ENCODE results near the gene ZNF600. TPM values are rescaled to one million over a fixed set of nuclear protein-coding genes. Genes with fewer than 3 reads are reported as not detected.
"Not testable (repeated sequence)": the region's sequence is repeated elsewhere in the genome, so short reads cannot be mapped to it uniquely, and the experiment has no call there.

The ZNF600 gene
- total RNA-seq, 1 donor from 2014 or later = 6.6 TPM

GRCh38 chr19:52722062-52723003 lies 64.3 kb downstream of the ZNF600 start:
- Mint-ChIP-seq H3K4me1 (ENCODE audit: unreplicated experiment) (peaks cover 2% of the 10 kb centered on the region), H3K9me3 (ENCODE audit: unreplicated experiment) (no peaks in the 10 kb centered on the region), H3K27me3 (ENCODE audit: unreplicated experiment) (peaks cover 10% of the 10 kb centered on the region), H3K36me3 (ENCODE audit: low read depth, unreplicated experiment) (peaks cover 62% of the 10 kb centered on the region), H3K27ac (ENCODE audit: unreplicated experiment) (no peak overlapping the region), H3K4me3 (ENCODE audit: unreplicated experiment) (peak overlapping the region; percentile 73)
- no peak for DNase-seq (ENCODE audit: low spot score)
- no peak for TF ChIP-seq CTCF (IDR thresholded peaks at IDR 0.05; ENCODE audit: unreplicated experiment)

- not testable (repeated sequence) for DNase-seq (ENCODE audit: low spot score); H3K27ac Mint-ChIP-seq (ENCODE audit: unreplicated experiment); H3K4me3 Mint-ChIP-seq (ENCODE audit: unreplicated experiment); H3K9me3 Mint-ChIP-seq (ENCODE audit: unreplicated experiment)
- H3K36me3 Mint-ChIP-seq (ENCODE audit: low read depth, unreplicated experiment) = peaks cover 58% of the 10 kb centered on the region
- H3K4me1 Mint-ChIP-seq (ENCODE audit: unreplicated experiment) = peaks cover 19% of the 10 kb centered on the region
- peaks cover 10% of the 10 kb centered on the region for H3K27me3 Mint-ChIP-seq (ENCODE audit: unreplicated experiment)
These were observed 66.0 kb downstream of the ZNF600 start for GRCh38 chr19:52720541-52720940.

GRCh38 chr19:52716522-52716921 lies 70.1 kb downstream of the ZNF600 start:
- Mint-ChIP-seq H3K4me1 (ENCODE audit: unreplicated experiment) (peaks cover 19% of the 10 kb centered on the region), H3K27me3 (ENCODE audit: unreplicated experiment) (peaks cover 1% of the 10 kb centered on the region), H3K27ac (ENCODE audit: unreplicated experiment) (no peak overlapping the region), H3K36me3 (ENCODE audit: low read depth, unreplicated experiment) (peaks cover 43% of the 10 kb centered on the region), H3K9me3 (ENCODE audit: unreplicated experiment) (no peaks in the 10 kb centered on the region), H3K4me3 (ENCODE audit: unreplicated experiment) (no peak overlapping the region)
- no peak for DNase-seq (ENCODE audit: low spot score)
- no peak for TF ChIP-seq CTCF (IDR thresholded peaks at IDR 0.05; ENCODE audit: unreplicated experiment)

GRCh38 chr19:52715902-52716301 lies 70.7 kb downstream of the ZNF600 start:
- not testable (repeated sequence) for H3K4me3 Mint-ChIP-seq (ENCODE audit: unreplicated experiment); H3K9me3 Mint-ChIP-seq (ENCODE audit: unreplicated experiment); DNase-seq (ENCODE audit: low spot score); H3K27ac Mint-ChIP-seq (ENCODE audit: unreplicated experiment); H3K27me3 Mint-ChIP-seq (ENCODE audit: unreplicated experiment)
- H3K36me3 Mint-ChIP-seq (ENCODE audit: low read depth, unreplicated experiment) = peaks cover 42% of the 10 kb centered on the region
- peaks cover 19% of the 10 kb centered on the region for H3K4me1 Mint-ChIP-seq (ENCODE audit: unreplicated experiment)

DNA sequence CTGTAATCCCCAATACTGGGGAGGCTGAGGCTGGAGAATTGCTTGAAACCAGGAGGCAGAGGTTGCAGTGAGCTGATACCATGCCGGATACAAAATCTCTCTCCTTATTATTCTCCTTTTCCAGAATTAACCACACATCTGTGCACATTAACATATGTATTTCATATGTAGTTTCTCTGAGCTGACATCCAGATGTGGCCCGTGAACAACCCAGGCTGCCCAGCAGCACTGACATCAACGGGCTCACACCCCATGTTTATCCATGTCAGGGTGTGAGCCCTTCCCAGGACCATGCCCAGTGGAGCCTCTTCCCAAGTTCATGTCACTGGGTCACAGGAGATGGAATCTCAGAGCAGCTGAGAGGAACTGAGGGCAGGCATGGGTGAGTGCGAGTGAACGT lies 71.3 kb downstream of the ZNF600 start:
- not testable (repeated sequence) for H3K27me3 Mint-ChIP-seq (ENCODE audit: unreplicated experiment); H3K4me3 Mint-ChIP-seq (ENCODE audit: unreplicated experiment); H3K9me3 Mint-ChIP-seq (ENCODE audit: unreplicated experiment); DNase-seq (ENCODE audit: low spot score)
- Mint-ChIP-seq H3K4me1 (ENCODE audit: unreplicated experiment) (peaks cover 19% of the 10 kb centered on the region), H3K36me3 (ENCODE audit: low read depth, unreplicated experiment) (peaks cover 45% of the 10 kb centered on the region), H3K27ac (ENCODE audit: unreplicated experiment) (peak overlapping the region; percentile 57)

Other genes with a start within 250 kb of the ZNF600 start
- gene ZNF701, start 216.5 kb downstream of the ZNF600 start, total RNA-seq (ENCODE audit: unreplicated experiment) = 18.5 TPM
- gene ZNF83, start 148.4 kb downstream of the ZNF600 start, total RNA-seq (ENCODE audit: unreplicated experiment) = 40.0 TPM
- gene ZNF611, start 51.7 kb downstream of the ZNF600 start, total RNA-seq (ENCODE audit: unreplicated experiment) = 29.9 TPM
- gene ZNF28, start 34.8 kb upstream of the ZNF600 start, total RNA-seq (ENCODE audit: unreplicated experiment) = 22.3 TPM
- 21.4 TPM for gene ZNF468, start 70.8 kb upstream of the ZNF600 start, total RNA-seq (ENCODE audit: unreplicated experiment)
- 34.7 TPM for gene ZNF320, start 110.8 kb upstream of the ZNF600 start, total RNA-seq (ENCODE audit: unreplicated experiment)
- gene ZNF888, start 136.6 kb upstream of the ZNF600 start, total RNA-seq (ENCODE audit: unreplicated experiment) = 12.2 TPM
- gene ZNF816, start 176.1 kb upstream of the ZNF600 start, total RNA-seq (ENCODE audit: unreplicated experiment) = 16.5 TPM
- not detected for gene ERVV-1, start 227.1 kb upstream of the ZNF600 start, total RNA-seq (ENCODE audit: unreplicated experiment)

Measured in endothelial cell (in vitro differentiated cells).